PC-9 (cell line): Measurements from ENCODE around the gene MRPL58. TPM values are rescaled to one million over a fixed set of nuclear protein-coding genes. Genes with fewer than 3 reads are reported as not detected.
A peak's percentile ranks its signal among the peaks of the same experiment; 100 is the strongest.
"Not testable (repeated sequence)": the region's sequence is repeated elsewhere in the genome, so short reads cannot be mapped to it uniquely, and the experiment has no call there.

Experiments
- BruUV-seq: library from RNA; stranded (reverse); fragments of 400-500 nt; replicated peaks from 2 replicates; lab custom pipeline; 2021; lab: Mats Ljungman, UMichigan
- CTCF ChIA-PET: fragments of 300-600 bp; sonication (Branson Sonifier 250); formaldehyde crosslinking; loops from one replicate; lab custom pipeline; 2022; ENCODE audit warnings: antibody characterized with exemption; lab: Charles Lee
- POLR2A ChIA-PET: fragments of 300-600 bp; sonication (Branson Sonifier 250); formaldehyde crosslinking; loops from one replicate; lab custom pipeline; 2022; ENCODE audit warnings: antibody characterized with exemption; ENCODE audit not compliant: unreplicated experiment; lab: Charles Lee
- DNase-seq, 2 experiments: peaks; one replicate each; pipeline versions ENCODE4 v3.0.0 to v3.0.0-alpha.2; 2015 to 2022; ENCODE audit warnings: mixed read lengths in 1 of 2
- H2AFZ ChIP-seq: fragments of 200-600 bp; sonication (generic); 2 replicates; pipeline ENCODE4 v1.8.1; 2017; ENCODE audit warnings: antibody characterized with exemption
- H3F3A ChIP-seq: fragments of 200-600 bp; sonication (generic); 2 replicates; pipeline ENCODE4 v1.8.1; 2017; ENCODE audit warnings: antibody characterized with exemption, mild to moderate bottlenecking, low read depth; ENCODE audit not compliant: insufficient read depth
- H3K27ac ChIP-seq: fragments of 200-600 bp; sonication (generic); 2 replicates; pipeline ENCODE4 v1.6.1; 2016; ENCODE audit warnings: mixed run types
- H3K27me3 ChIP-seq: fragments of 200-600 bp; sonication (generic); 2 replicates; pipeline ENCODE4 v1.6.1; 2016; ENCODE audit warnings: low read depth, mixed run types; ENCODE audit not compliant: insufficient read depth
- H3K36me3 ChIP-seq: fragments of 200-600 bp; sonication (generic); 2 replicates; pipeline ENCODE4 v1.6.1; 2016; ENCODE audit warnings: low read depth, mixed run types
- H3K4me1 ChIP-seq: fragments of 200-600 bp; sonication (generic); replicated peaks from 2 replicates; pipeline ENCODE4 v1.6.1; 2016; ENCODE audit warnings: mixed run types; ENCODE audit not compliant: insufficient read depth
- H3K4me2 ChIP-seq: fragments of 200-600 bp; sonication (generic); 2 replicates; pipeline ENCODE4 v1.6.1; 2017; ENCODE audit warnings: mixed run types
- H3K4me3 ChIP-seq: fragments of 200-600 bp; sonication (generic); 2 replicates; pipeline ENCODE4 v1.6.1; 2016; ENCODE audit warnings: mixed run types
- H3K79me2 ChIP-seq: fragments of 200-600 bp; sonication (generic); 2 replicates; pipeline ENCODE4 v1.6.1; 2017; ENCODE audit warnings: low read depth, mixed run types
- H3K9me2 ChIP-seq: fragments of 200-600 bp; sonication (generic); 2 replicates; pipeline ENCODE4 v1.8.1; 2017; ENCODE audit warnings: mild to moderate bottlenecking; ENCODE audit not compliant: insufficient read depth
- H3K9me3 ChIP-seq: fragments of 200-600 bp; sonication (generic); 2 replicates; pipeline ENCODE4 v1.8.1; 2016; ENCODE audit warnings: low read depth; ENCODE audit not compliant: insufficient read depth
- H4K20me1 ChIP-seq: fragments of 200-600 bp; sonication (generic); 2 replicates; pipeline ENCODE4 v1.8.1; 2017; ENCODE audit not compliant: insufficient read depth
- CTCF ChIP-seq: fragments of 200-600 bp; sonication (generic); conservative IDR thresholded peaks from 2 replicates; pipeline ENCODE4 v1.6.1; 2017; ENCODE audit warnings: mixed run types, antibody characterized with exemption, mild to moderate bottlenecking, moderate library complexity
- EZH2 ChIP-seq: fragments of 200-600 bp; sonication (generic); IDR thresholded peaks from 2 replicates; pipeline ENCODE4 v1.8.0; 2017; ENCODE audit warnings: antibody characterized with exemption, low read depth
- intact Hi-C: fragments of 100-400 bp; cut with micrococcal nuclease; formaldehyde crosslinking; loops from one replicate; pipeline ENCODE4 v1.10.0; 2022; ENCODE audit not compliant: unreplicated experiment
- total RNA-seq: library from RNA; stranded (reverse); gene quantifications from 2 replicates; pipeline ENCODE4 v1.2.3, GENCODE V29; 2021

MRPL58 gene
- total RNA-seq, 1 experiment from 2014 or later, result 48.4 TPM

GRCh38 chr17:75044716-75045115 is 32.2 kb downstream of the MRPL58 start:
- H2AFZ ChIP-seq, result no peak overlapping the region
- H3K27ac ChIP-seq, result no peak overlapping the region
- H3K4me2 ChIP-seq, result no peak overlapping the region
- no peaks in the 10 kb centered on the region for H3K9me3 ChIP-seq
- intact Hi-C loops, result loop anchor here (5.0 kb wide), 1 partner anchor 82 kb away; no protein-coding TSS in a partner anchor
- H4K20me1 ChIP-seq, result peaks cover 7% of the 10 kb centered on the region; the same call in 1 of the 2 replicates
- H3K4me3 ChIP-seq, result no peak overlapping the region
- ChIA-PET POLR2A (interaction anchor here (0.6 kb wide), 1 partner anchor 83 kb away, joined by 3 read pairs; no protein-coding TSS in a partner anchor), CTCF (no interaction called here)
- no peak for TF ChIP-seq CTCF
- H3K79me2 ChIP-seq, result peaks cover 43% of the 10 kb centered on the region
- peaks cover 11% of the 10 kb centered on the region for H3K36me3 ChIP-seq
- BruUV-seq, result no TSS peak
- H3K4me1 ChIP-seq, result peaks cover 22% of the 10 kb centered on the region
- H3K9me2 ChIP-seq, result no peaks in the 10 kb centered on the region
- no peak for DNase-seq
- H3F3A ChIP-seq, result peaks cover 22% of the 10 kb centered on the region; the same call in 1 of the 2 replicates
- no peaks in the 10 kb centered on the region for H3K27me3 ChIP-seq

DNA sequence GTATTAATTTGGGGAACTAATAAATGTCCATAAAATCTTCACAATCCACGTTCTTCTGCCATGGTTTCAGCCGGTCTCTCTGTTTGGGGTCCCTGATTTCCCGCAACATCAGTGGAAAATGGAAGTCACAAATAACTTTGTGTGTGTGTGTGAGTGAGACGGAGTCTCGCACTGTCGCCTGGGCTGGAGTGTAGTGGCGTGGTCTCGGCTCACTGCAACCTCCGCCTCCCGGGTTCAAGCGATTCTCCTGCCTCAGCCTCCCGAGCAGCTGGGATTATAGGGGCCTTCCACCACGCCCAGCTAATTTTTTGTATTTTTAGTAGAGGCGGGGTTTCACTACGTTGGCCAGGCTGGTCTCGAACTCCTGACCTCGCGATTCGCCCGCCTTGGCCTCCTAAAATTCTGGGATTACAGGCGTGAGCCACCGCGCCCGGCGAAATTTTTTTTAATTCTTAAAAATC is 33.5 kb downstream of the MRPL58 start:
- POLR2A ChIA-PET, result not testable (repeated sequence)
- BruUV-seq, result TSS peak; percentile 58

GRCh38 chr17:75046407-75047289 is 34.2 kb downstream of the MRPL58 start, which contains the start of the genes ATP5PD and KCTD2:
Gene ATP5PD, minus strand, starts transcription at chr17:75046969. Its CDS starts 4,319 bp downstream, at chr17:75042650.
Gene KCTD2, plus strand, starts transcription at chr17:75047225. Its CDS starts 26 bp downstream, at chr17:75047251.
- Histone ChIP-seq H3K27me3 (no peaks in the 10 kb centered on the region), H3K36me3 (peaks cover 8% of the 10 kb centered on the region; the same call in 1 of the 2 replicates), H3K4me1 (peaks cover 22% of the 10 kb centered on the region), H3K4me3 (peak within 1 kb of the TSS; percentile 84), H4K20me1 (peaks cover 7% of the 10 kb centered on the region; the same call in 1 of the 2 replicates), H3K9me3 (no peaks in the 10 kb centered on the region), H3F3A (peaks cover 26% of the 10 kb centered on the region; the same call in 1 of the 2 replicates), H2AFZ (peak within 1 kb of the TSS; percentile 90), H3K79me2 (peaks cover 45% of the 10 kb centered on the region), H3K9me2 (no peaks in the 10 kb centered on the region), H3K4me2 (peak within 1 kb of the TSS; percentile 94), H3K27ac (peak within 1 kb of the TSS; percentile 60)
- DNase-seq, result peak; percentile 89 to 95
- no peak; the same call in 1 of the 2 replicates for TF ChIP-seq CTCF
- no peak for TF ChIP-seq EZH2
- intact Hi-C loops, result loop anchor here (2.0 to 5.0 kb wide), 2 partner anchors 50 to 84 kb away; no protein-coding TSS in a partner anchor
- POLR2A ChIA-PET, result interaction anchor here (0.6 kb wide), 1 partner anchor 72 kb away, joined by 5 read pairs; no protein-coding TSS in a partner anchor
- CTCF ChIA-PET, result interaction anchor here (0.6 to 0.7 kb wide), 4 partner anchors 10 to 127 kb away, joined by 3 to 6 read pairs (median 4); no protein-coding TSS in a partner anchor
- no TSS peak for BruUV-seq

More for the DNA sequence above, 33.5 kb downstream of the MRPL58 start:
- not testable (repeated sequence) for H4K20me1 ChIP-seq, DNase-seq, H3K27me3 ChIP-seq, H3K36me3 ChIP-seq, H3K9me3 ChIP-seq, H3K9me2 ChIP-seq
- Histone ChIP-seq H3F3A (peaks cover 26% of the 10 kb centered on the region; the same call in 1 of the 2 replicates), H3K27ac (peak overlapping the region; percentile 60), H2AFZ (peak overlapping the region; percentile 90), H3K79me2 (peaks cover 45% of the 10 kb centered on the region), H3K4me1 (peaks cover 22% of the 10 kb centered on the region), H3K4me2 (peak overlapping the region; percentile 76), H3K4me3 (peak overlapping the region; percentile 84)
- CTCF ChIA-PET, result interaction anchor here (0.6 kb wide), 1 partner anchor 126 kb away, joined by 3 read pairs; no protein-coding TSS in a partner anchor
- intact Hi-C loops, result loop anchor here (2.0 to 5.0 kb wide), 2 partner anchors 51 to 84 kb away; no protein-coding TSS in a partner anchor
